ENCODE results near the gene CEBPA. TPM values are rescaled to one million over a fixed set of nuclear protein-coding genes. Genes with fewer than 3 reads are reported as not detected.

CEBPA gene
- total and polyA plus RNA-seq, 5 experiments from 2014 or later: 0.08 to 1.3 (median 0.82) TPM; not detected in 1

DNA sequence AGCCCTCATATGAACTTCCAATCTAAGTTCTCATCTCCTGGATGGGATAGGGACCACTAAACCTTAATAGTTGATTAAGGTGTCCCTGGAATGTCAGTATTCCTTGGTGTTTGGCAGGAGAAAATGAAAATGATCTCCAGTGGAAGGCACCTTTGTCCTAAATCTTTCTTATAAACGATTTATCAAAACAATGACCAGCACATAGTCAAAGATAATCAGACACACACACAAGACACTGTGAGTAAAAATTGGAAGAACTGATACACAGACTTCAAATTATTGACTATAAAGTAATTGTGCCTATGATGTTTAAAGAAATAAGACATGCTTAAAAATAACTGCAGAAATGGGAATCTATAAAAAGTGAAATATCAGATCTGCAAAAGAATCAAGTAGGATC, 13.7 kb downstream of the CEBPA start:
- Mint-ChIP-seq H3K4me3 (no peak overlapping the region), H3K4me1 (peaks cover 8 to 25% (median 10%) of the 10 kb centered on the region in 4 donors), H3K27ac (no peak overlapping the region), H3K36me3 (peaks cover 0 to 20% (median 15%) of the 10 kb centered on the region in 3 donors), H3K27me3 (peaks cover 0 to 34% (median 10%) of the 10 kb centered on the region in 5 donors), H3K9me3 (peaks cover 13 to 30% (median 24%) of the 10 kb centered on the region in 9 donors)
- DNase-seq (no peak), ATAC-seq (no peak)
- POLR2A ChIA-PET: no interaction called here

DNA sequence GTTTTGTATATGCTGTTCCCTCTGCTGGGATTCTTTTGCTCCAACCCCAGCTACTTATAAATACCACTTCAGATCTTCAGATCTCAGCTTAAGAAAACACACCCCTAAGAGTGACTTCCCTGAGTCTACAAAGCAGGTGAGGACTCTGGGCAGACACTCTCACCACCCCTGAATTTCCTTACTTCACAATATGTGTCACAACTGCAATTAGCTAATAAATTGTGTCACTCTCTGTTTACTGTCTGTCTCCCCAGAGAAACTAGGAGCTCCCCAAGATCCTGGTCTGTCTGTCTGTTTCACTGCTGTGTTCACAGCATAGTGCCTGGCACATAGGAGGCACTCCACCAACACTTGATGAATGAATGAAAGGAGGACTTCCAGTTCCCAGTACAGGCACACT, 14.4 kb downstream of the CEBPA start:
- POLR2A ChIA-PET: no interaction called here
- peaks cover 13 to 30% (median 24%) of the 10 kb centered on the region in 9 donors for H3K9me3 Mint-ChIP-seq
- no peak overlapping the region for H3K4me3 Mint-ChIP-seq
- H3K36me3 Mint-ChIP-seq: peaks cover 0 to 20% (median 15%) of the 10 kb centered on the region in 3 donors
- ATAC-seq: no peak
- DNase-seq: no peak
- H3K4me1 Mint-ChIP-seq: peaks cover 6 to 23% (median 7%) of the 10 kb centered on the region in 4 donors
- peaks cover 0 to 29% (median 10%) of the 10 kb centered on the region in 5 donors for H3K27me3 Mint-ChIP-seq
- peak overlapping the region in 1 of 10 donors; percentile 44 for H3K27ac Mint-ChIP-seq

DNA sequence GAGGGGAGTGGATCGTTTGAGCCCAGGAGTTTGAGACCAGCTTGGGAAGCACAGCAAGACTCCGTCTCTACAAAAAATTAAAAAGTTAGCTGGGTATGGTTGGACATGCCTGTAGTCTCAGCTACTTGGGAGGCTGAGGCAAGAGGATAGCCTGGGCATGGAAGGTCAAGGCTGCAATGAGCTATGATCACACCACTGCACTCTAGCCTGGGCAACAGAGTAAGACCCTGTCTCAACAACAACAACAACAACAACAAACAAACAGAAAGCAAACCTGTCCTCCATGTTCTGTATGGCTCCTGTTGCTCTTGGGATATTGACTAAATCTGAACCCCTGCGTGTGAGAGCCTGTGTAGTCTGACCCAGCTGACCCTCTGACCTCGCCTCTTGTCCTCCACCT, 14.9 kb downstream of the CEBPA start:
- POLR2A ChIA-PET: no interaction called here
- ATAC-seq (no peak), DNase-seq (no peak)
- H3K27me3 Mint-ChIP-seq: peaks cover 0 to 29% (median 10%) of the 10 kb centered on the region in 5 donors
- H3K4me3 Mint-ChIP-seq: no peak overlapping the region
- peaks cover 0 to 20% (median 15%) of the 10 kb centered on the region in 3 donors for H3K36me3 Mint-ChIP-seq
- H3K27ac Mint-ChIP-seq: peak overlapping the region in 2 of 10 donors; percentile 44 to 78
- H3K9me3 Mint-ChIP-seq: peaks cover 13 to 30% (median 24%) of the 10 kb centered on the region in 9 donors
- H3K4me1 Mint-ChIP-seq: peaks cover 6 to 21% (median 7%) of the 10 kb centered on the region in 4 donors

DNA sequence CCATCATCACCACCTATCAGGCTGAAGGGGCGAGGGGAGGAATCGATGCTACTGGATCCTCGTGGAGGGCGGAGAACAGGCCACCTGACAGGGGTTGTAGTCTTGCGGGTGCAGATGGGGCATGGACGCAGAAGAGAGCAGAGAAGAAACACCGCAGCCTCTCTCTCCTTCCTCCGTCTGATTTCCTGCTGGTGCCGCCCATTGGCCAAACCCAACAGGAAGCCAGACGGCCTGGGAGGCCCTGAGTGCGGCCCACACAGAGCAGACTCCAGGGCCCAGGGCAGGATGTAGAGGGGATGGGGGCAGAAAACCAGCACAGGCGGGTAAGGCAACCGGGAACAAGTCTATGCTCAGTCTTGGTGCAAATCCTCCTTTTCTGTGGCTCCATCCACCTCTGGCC, 15.4 kb downstream of the CEBPA start:
- Mint-ChIP-seq H3K36me3 (peaks cover 0 to 20% (median 15%) of the 10 kb centered on the region in 3 donors), H3K4me3 (peak overlapping the region in 1 of 10 donors; percentile 39), H3K27ac (peak overlapping the region in 2 of 10 donors; percentile 33 to 44), H3K9me3 (peaks cover 13 to 30% (median 24%) of the 10 kb centered on the region in 9 donors), H3K27me3 (peaks cover 0 to 27% (median 10%) of the 10 kb centered on the region in 5 donors), H3K4me1 (peaks cover 6 to 21% (median 7%) of the 10 kb centered on the region in 4 donors)
- DNase-seq: no peak
- POLR2A ChIA-PET: no interaction called here
- ATAC-seq: peak in 1 of 2 donors; percentile 25

DNA sequence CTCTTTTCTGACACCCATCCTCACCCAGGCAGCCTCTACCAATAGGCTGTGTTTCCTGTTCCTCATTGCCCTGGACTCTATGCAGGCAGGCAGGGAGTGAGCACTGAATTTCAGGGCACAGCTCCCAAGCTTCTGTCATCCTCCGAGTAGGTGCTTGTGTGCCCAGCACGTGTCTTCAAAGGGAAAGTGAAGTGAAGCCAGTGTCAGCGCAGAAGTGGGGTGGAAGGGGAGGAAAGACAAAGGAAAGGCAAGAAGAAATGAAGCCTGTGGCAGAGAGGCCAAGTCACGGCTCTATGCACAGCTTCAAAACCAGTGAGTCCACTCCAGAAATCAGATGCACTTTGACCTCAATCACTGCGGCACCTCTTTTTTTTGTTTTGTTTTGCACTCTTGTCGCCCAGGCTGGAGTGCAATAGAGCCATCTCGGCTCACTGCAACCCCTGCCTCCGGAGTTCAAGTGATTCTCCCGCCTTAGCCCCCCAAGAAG, 16.9 kb downstream of the CEBPA start:
- H3K36me3 Mint-ChIP-seq: peaks cover 0 to 20% (median 15%) of the 10 kb centered on the region in 3 donors
- ATAC-seq (no peak), DNase-seq (no peak)
- peak overlapping the region in 1 of 10 donors; percentile 30 for H3K27ac Mint-ChIP-seq
- POLR2A ChIA-PET: interaction anchor here (0.6 kb wide), 1 partner anchor 120 kb away, joined by 4 read pairs; no protein-coding TSS in a partner anchor
- H3K9me3 Mint-ChIP-seq: peaks cover 13 to 30% (median 21%) of the 10 kb centered on the region in 9 donors
- no peak overlapping the region for H3K4me3 Mint-ChIP-seq
- peaks cover 6 to 24% (median 7%) of the 10 kb centered on the region in 4 donors for H3K4me1 Mint-ChIP-seq
- H3K27me3 Mint-ChIP-seq: peaks cover 0 to 34% (median 10%) of the 10 kb centered on the region in 5 donors

DNA sequence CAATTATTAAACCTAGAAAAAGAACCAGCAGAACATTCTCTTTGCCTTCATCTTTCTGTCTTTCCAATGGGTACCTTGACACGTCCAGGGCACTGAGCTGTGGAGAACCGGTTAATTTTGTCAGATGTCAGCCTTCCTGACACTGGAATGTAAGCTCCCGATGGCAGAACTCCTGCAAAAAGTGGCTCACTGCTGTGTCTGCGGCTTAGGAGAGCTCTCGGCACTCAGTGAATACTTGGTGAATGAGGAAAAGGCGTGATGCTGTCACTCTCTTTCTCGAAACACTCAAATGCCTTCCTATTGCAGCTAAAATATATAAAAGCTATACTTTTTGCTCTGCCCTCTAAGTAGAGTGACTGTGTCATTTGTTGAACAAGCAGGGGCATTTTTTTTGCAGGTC, 17.6 kb downstream of the CEBPA start:
- peaks cover 0 to 34% (median 10%) of the 10 kb centered on the region in 5 donors for H3K27me3 Mint-ChIP-seq
- H3K9me3 Mint-ChIP-seq: peaks cover 13 to 26% (median 18%) of the 10 kb centered on the region in 9 donors
- DNase-seq: no peak
- peaks cover 6 to 29% (median 8%) of the 10 kb centered on the region in 4 donors for H3K4me1 Mint-ChIP-seq
- H3K4me3 Mint-ChIP-seq: no peak overlapping the region
- ATAC-seq: no peak
- POLR2A ChIA-PET: no interaction called here
- H3K27ac Mint-ChIP-seq: no peak overlapping the region
- peaks cover 0 to 20% (median 15%) of the 10 kb centered on the region in 3 donors for H3K36me3 Mint-ChIP-seq

DNA sequence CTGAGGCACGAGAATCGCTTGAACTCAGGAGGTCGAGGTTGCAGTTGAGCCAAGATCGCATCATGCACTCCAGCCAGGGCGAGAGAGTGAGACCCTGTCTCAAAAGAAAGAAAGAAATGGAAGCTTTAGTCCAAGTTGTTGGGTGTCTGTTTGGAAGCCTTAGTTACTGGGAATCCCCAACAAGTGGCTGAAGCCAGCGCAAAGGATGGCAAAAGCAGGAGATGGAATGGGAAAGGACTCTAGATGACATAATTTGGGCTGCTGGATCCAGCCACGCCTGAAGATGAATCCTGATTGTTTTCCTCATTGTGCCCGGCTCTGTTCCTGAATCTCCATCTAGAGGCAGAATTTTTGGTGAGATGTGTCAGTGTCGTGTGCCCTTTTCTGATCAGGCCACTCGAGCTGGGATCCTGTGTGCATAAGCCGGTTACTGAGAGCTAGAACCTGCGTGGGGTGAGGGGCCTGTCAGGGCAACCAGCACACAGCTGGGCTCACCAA, 18.1 kb downstream of the CEBPA start:
- Mint-ChIP-seq H3K4me1 (peaks cover 6 to 29% (median 8%) of the 10 kb centered on the region in 4 donors), H3K27me3 (peaks cover 0 to 34% (median 10%) of the 10 kb centered on the region in 5 donors), H3K9me3 (peaks cover 11 to 20% (median 17%) of the 10 kb centered on the region in 9 donors), H3K4me3 (no peak overlapping the region), H3K27ac (no peak overlapping the region), H3K36me3 (peaks cover 0 to 15% (median 15%) of the 10 kb centered on the region in 3 donors)
- DNase-seq (no peak), ATAC-seq (no peak)
- POLR2A ChIA-PET: no interaction called here

DNA sequence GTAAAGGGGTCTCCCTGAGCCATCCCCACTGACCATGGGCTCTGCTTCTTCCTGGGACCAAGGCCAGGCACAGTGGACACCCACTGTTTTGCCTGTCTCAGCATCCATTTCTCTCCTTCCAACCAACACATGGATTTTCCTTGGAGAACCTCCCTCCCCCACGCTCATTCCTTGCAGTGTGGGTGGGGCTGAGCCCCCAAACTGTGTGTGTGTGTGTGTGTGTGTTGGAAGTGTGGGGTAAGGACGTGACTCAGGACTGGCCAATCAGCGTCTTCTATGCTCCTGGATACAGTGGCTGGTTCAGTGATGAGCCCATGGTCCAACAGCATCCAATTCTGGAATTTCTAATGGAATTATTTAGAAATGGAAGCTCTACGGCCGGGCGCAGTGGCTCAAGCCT, 18.7 kb downstream of the CEBPA start:
- Mint-ChIP-seq H3K9me3 (peaks cover 5 to 14% (median 11%) of the 10 kb centered on the region in 9 donors), H3K36me3 (peaks cover 0 to 10% (median 9%) of the 10 kb centered on the region in 3 donors), H3K27ac (no peak overlapping the region), H3K4me1 (peaks cover 6 to 29% (median 8%) of the 10 kb centered on the region in 4 donors), H3K27me3 (peaks cover 0 to 34% (median 10%) of the 10 kb centered on the region in 5 donors), H3K4me3 (no peak overlapping the region)
- ATAC-seq: no peak
- DNase-seq: no peak
- POLR2A ChIA-PET: no interaction called here

DNA sequence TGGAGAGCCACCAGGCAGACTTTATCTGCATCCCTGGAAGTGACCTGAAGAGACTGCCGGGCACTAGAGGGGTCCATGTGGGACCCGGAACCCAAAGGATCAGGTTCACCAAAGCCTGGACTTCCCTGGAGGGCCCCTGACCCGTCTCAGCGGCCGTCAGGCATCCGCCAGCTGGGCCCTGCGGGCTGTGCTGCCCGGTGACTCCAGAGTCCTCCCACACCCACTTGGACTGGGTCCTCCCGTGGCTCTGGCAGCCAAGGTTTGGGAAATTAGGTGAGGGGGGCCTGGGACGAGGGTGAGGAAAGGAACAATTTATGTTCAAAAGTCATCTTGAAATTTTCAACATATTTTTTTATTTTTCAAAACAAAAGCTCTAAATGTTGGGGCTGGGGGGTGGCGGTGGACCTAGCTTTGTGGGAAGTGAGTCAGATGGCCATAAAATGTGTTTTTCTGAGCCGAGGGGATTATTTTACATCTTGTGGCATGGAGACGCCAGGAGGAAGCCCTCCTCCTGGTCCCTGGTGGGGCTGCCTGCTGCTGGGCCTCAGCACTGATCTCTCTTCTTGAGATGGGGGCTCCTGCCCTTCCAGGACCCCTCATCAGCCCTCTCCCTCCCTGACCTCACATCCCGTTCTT, 20.2 kb downstream of the CEBPA start:
- Mint-ChIP-seq H3K36me3 (no peaks in the 10 kb centered on the region), H3K4me1 (peaks cover 6 to 21% (median 8%) of the 10 kb centered on the region in 4 donors), H3K9me3 (peaks cover 0 to 5% (median 0%) of the 10 kb centered on the region in 9 donors), H3K27ac (no peak overlapping the region), H3K4me3 (no peak overlapping the region), H3K27me3 (peaks cover 0 to 24% (median 4%) of the 10 kb centered on the region in 5 donors)
- POLR2A ChIA-PET: no interaction called here
- DNase-seq (no peak), ATAC-seq (no peak)

DNA sequence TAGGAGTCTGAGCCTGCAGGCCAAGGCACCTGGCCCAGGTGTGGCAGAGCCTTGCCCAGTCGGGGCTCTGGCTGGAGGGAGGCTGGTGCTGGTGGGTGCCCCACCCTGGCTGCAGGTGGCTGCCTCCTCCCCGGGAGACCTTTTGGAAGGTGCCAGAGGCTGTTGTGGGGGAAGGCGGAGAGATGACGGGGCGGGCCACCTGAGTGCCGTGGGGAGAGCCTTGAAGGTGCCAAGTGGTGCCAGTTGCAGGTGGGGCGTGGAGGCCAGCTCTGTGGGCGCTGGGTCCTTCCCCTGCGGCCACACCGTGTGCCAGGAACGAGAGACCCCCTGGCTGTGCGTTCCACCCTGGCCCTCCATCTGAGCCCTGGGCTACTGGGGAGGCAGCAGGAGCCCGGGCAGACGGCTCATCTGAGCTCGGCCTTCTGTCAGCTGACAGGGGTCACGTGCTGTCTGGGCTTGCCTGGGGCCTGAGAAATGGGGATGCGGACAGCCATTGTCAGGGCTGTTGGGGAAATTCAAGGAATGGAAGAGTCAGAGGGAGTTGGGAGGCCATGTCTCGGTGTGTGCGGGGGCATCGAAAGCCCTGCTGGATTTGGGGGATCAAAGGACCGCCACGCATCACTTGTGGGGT, 20.9 kb downstream of the CEBPA start:
- H3K27ac Mint-ChIP-seq: no peak overlapping the region
- H3K9me3 Mint-ChIP-seq: no peaks in the 10 kb centered on the region
- DNase-seq (no peak), ATAC-seq (no peak)
- H3K4me3 Mint-ChIP-seq: no peak overlapping the region
- POLR2A ChIA-PET: no interaction called here
- H3K27me3 Mint-ChIP-seq: peaks cover 0 to 17% (median 4%) of the 10 kb centered on the region in 5 donors
- H3K4me1 Mint-ChIP-seq: peaks cover 0 to 15% (median 3%) of the 10 kb centered on the region in 4 donors
- H3K36me3 Mint-ChIP-seq: no peaks in the 10 kb centered on the region

DNA sequence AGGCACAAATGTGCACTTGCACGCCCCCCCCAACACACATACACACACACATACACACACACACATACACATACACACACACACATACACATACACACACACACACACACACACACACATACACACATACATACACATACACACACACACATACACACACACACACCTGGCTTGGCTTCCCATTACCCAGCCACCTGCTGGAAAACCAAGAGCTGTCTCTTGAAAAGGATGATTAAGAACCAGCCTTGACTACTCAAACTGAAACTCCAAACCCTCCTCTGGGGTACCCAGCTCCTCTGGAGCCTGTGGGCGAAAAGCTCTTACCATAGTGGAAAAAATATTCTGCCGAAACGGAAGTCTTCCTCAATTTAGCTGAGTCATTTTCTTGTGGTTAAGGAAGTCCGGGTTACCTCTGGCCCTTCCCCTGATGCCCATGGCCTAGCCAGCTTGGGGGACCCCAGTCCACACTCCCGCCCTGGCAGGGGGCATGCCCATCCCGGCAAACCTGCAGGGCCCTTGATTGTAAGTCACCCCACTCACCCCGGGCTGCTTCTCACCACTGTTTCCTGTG, 21.9 kb downstream of the CEBPA start:
- Mint-ChIP-seq H3K27me3 (peaks cover 0 to 13% (median 0%) of the 10 kb centered on the region in 5 donors), H3K9me3 (no peaks in the 10 kb centered on the region), H3K4me3 (no peak overlapping the region), H3K27ac (peak overlapping the region in 1 of 10 donors; percentile 2), H3K4me1 (peaks cover 0 to 10% (median 2%) of the 10 kb centered on the region in 4 donors), H3K36me3 (no peaks in the 10 kb centered on the region)
- POLR2A ChIA-PET: no interaction called here
- no peak for ATAC-seq
- no peak for DNase-seq
